Upper lobe of left lung (tissue), 4 donors: ENCODE results near the gene HTR1B.

Source experiments
- EP300 ChIP-seq, 4 donors: sonication (generic); formaldehyde crosslinking; IDR thresholded peaks; one replicate each; pipeline ENCODE4 v1.5.1; 2017; ENCODE audit warnings: antibody characterized with exemption in 4 of 4, control low read depth in 2 of 4
- POLR2A ChIP-seq, 4 donors: fragments of 450-650 bp; IDR thresholded peaks; one replicate each; pipeline ENCODE4 v1.5.1; 2016 to 2017; ENCODE audit warnings: antibody characterized with exemption in 4 of 4, mild to moderate bottlenecking in 2 of 4
- POLR2AphosphoS5 ChIP-seq, 2 donors: sonication (generic); formaldehyde crosslinking; IDR thresholded peaks; one replicate each; pipeline ENCODE4 v1.5.1; 2017; ENCODE audit warnings: antibody characterized with exemption in 2 of 2
- TF ChIP-seq, protein P1 (sequence below), 6 experiments: fragments of 450-650 bp in 4 of 6; fragments of 200-600 bp in 2 of 6; sonication (generic) in 2 of 6; IDR thresholded peaks; one replicate each; pipeline ENCODE4 v1.5.1; 2016 to 2019; ENCODE audit warnings: antibody characterized with exemption in 6 of 6

DNA sequence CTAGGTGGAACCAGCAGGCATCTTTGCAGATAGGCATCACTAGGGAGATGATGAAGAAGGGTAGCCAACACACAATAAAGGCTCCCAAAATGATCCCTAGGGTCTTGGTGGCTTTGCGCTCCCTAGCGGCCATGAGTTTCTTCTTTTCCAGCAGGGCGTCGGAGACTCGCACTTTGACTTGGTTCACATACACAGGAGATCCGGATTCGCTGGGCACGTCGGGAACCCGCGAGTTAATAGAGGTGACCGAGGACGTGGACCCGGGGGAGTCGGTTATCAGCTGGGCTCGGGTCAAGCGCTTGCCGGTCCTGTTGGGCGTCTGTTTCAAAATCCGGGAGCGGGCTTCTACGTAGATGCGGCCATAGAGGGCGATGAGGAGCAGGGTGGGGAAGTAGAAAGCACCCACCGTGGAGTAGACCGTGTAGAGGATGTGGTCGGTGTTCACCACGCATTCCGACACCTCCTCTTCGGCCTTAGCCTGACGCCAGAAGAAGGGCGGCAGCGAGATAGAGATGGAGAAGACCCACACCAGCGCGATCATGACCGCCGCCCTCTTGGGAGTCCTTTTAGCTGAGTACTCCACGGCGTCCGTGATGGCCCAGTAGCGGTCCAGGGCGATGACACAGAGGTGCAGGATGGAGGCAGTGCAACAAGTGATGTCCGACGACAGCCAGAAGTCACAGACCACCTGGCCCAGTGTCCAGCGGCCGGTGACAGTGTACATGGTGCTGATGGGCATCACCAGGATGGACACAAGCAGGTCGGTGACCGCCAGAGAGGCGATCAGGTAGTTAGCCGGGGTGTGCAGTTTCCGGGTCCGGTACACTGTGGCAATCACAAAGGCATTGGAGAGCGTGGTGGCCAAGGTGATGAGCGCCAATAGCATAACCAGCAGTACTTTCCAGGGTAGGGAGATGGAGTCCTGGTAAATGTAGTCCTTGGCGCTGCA is 658 bp downstream of the HTR1B start:
- TF ChIP-seq POLR2AphosphoS5 (IDR thresholded peaks at IDR 0.05) (no peak), POLR2A (IDR thresholded peaks at IDR 0.05) (no peak), EP300 (IDR thresholded peaks at IDR 0.05) (no peak)
- TF ChIP-seq, protein P1, sequence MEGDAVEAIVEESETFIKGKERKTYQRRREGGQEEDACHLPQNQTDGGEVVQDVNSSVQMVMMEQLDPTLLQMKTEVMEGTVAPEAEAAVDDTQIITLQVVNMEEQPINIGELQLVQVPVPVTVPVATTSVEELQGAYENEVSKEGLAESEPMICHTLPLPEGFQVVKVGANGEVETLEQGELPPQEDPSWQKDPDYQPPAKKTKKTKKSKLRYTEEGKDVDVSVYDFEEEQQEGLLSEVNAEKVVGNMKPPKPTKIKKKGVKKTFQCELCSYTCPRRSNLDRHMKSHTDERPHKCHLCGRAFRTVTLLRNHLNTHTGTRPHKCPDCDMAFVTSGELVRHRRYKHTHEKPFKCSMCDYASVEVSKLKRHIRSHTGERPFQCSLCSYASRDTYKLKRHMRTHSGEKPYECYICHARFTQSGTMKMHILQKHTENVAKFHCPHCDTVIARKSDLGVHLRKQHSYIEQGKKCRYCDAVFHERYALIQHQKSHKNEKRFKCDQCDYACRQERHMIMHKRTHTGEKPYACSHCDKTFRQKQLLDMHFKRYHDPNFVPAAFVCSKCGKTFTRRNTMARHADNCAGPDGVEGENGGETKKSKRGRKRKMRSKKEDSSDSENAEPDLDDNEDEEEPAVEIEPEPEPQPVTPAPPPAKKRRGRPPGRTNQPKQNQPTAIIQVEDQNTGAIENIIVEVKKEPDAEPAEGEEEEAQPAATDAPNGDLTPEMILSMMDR (IDR thresholded peaks at IDR 0.05): no peak
